ENCODE measurements around the gene INKA2.

The INKA2 gene

DNA sequence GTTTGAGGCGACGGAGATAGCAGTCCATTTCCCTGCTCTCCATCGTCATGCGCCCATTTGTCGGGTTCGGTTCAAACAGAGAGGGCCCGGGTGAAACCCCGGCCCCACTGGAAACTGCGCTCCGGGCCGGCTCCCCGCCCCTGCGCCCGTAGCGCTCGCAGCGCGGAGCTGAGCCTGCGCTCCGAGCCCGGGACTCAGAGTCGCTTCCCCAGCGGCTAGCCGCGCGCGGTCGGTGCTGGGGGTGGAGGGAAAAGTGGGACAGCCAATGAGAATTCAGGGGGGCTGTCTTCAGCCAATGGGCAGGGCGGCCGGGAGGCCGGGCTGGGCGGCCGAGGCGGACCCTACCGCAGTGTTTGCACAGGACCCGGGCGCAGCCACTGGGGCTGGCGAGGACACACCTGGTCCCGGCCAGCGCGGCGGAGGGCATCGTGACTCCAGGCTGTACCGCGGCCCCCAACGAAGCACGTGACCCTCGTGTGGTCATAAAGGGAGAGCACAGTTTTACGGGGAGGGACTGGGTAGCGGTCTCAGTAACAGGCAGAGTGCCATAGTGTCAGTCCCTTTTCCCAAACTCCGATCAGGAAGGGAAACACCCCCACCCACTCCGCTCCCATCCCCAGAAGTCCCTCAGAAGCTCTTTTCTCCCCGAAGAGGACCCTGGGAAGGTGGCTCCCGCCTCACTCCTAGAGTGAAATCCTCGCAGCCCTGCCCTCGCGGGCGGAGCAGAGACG, at the start of gene INKA2:
TSS of gene INKA2 (minus strand) at position 202 of the 731 bp plus-strand sequence. CDS start at position 49, 153 bp downstream.
- TF ChIP-seq, protein P1, sequence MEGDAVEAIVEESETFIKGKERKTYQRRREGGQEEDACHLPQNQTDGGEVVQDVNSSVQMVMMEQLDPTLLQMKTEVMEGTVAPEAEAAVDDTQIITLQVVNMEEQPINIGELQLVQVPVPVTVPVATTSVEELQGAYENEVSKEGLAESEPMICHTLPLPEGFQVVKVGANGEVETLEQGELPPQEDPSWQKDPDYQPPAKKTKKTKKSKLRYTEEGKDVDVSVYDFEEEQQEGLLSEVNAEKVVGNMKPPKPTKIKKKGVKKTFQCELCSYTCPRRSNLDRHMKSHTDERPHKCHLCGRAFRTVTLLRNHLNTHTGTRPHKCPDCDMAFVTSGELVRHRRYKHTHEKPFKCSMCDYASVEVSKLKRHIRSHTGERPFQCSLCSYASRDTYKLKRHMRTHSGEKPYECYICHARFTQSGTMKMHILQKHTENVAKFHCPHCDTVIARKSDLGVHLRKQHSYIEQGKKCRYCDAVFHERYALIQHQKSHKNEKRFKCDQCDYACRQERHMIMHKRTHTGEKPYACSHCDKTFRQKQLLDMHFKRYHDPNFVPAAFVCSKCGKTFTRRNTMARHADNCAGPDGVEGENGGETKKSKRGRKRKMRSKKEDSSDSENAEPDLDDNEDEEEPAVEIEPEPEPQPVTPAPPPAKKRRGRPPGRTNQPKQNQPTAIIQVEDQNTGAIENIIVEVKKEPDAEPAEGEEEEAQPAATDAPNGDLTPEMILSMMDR (conservative IDR thresholded peaks at IDR 0.05; ENCODE audit: low read length) = no peak
- no peak for TF ChIP-seq EZH2phosphoT487 (IDR thresholded peaks at IDR 0.05; ENCODE audit: borderline replicate concordance)
- H3K9me3 ChIP-seq (ENCODE audit: insufficient read depth, low read depth, low read length) = no peaks in the 10 kb centered on the region
- peak within 1 kb of the TSS; percentile 94 for H3K4me2 ChIP-seq (ENCODE audit: low read depth, low read length, poor library complexity, severe bottlenecking)
- no peaks in the 10 kb centered on the region for H4K20me1 ChIP-seq (ENCODE audit: insufficient read depth, low read length, poor library complexity, severe bottlenecking)
- no peaks in the 10 kb centered on the region for H3F3A ChIP-seq (ENCODE audit: low read depth)
- peak within 1 kb of the TSS; percentile 95 for H2AFZ ChIP-seq (ENCODE audit: low read length)
- H3K9me2 ChIP-seq (replicated peaks; ENCODE audit: low read depth, low read length) = no peaks in the 10 kb centered on the region
- H3K4me3 ChIP-seq (ENCODE audit: low read length, poor library complexity, severe bottlenecking) = peak within 1 kb of the TSS; percentile 81
- H3K4me1 ChIP-seq (ENCODE audit: insufficient read depth, low read length, poor library complexity, severe bottlenecking) = peaks cover 30% of the 10 kb centered on the region
- H3K36me3 ChIP-seq (ENCODE audit: insufficient read depth, low read length) = no peaks in the 10 kb centered on the region
- H3K79me2 ChIP-seq (ENCODE audit: insufficient read depth, low read length) = no peaks in the 10 kb centered on the region
- peak within 1 kb of the TSS; percentile 90 for H3K9ac ChIP-seq (ENCODE audit: low read depth, low read length, poor library complexity, severe bottlenecking)
- no peaks in the 10 kb centered on the region for H3K27me3 ChIP-seq (ENCODE audit: insufficient read depth, low read length, poor library complexity, severe bottlenecking)

DNA sequence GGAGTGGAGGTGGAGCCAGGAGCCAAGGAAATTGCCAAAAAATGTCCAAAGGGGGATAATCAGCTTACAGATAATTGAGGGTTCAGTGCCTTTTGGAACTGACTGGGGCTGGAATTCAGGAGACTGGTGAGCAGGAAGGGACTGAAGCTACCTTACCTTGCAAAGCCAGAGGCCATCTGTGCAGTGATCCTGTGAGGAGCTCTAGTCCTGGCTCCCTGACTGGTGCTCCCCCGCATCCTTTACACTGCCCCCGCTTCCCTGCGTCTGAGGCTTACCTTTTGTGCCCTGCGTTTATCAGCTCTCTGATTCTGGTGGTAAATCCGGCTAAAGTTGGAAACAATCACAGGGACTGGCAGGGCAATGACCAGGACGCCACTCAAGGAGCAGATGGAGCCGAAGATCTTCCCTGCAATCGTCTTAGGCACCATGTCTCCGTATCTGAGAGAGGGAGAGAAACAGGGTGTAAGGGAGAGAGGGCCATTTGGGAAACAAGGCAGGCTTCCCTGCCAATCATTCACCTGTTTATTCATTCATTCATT, 47.5 kb upstream of the INKA2 start:
- Histone ChIP-seq H3K79me2 (ENCODE audit: insufficient read depth, low read length) (no peaks in the 10 kb centered on the region), H3K9ac (ENCODE audit: low read depth, low read length, poor library complexity, severe bottlenecking) (no peak overlapping the region), H3K4me1 (ENCODE audit: insufficient read depth, low read length, poor library complexity, severe bottlenecking) (no peaks in the 10 kb centered on the region), H3F3A (ENCODE audit: low read depth) (no peaks in the 10 kb centered on the region), H4K20me1 (ENCODE audit: insufficient read depth, low read length, poor library complexity, severe bottlenecking) (no peaks in the 10 kb centered on the region), H2AFZ (ENCODE audit: low read length) (no peak overlapping the region), H3K9me2 (replicated peaks; ENCODE audit: low read depth, low read length) (no peaks in the 10 kb centered on the region), H3K4me2 (ENCODE audit: low read depth, low read length, poor library complexity, severe bottlenecking) (no peak overlapping the region), H3K27me3 (ENCODE audit: insufficient read depth, low read length, poor library complexity, severe bottlenecking) (no peaks in the 10 kb centered on the region), H3K9me3 (ENCODE audit: insufficient read depth, low read depth, low read length) (no peaks in the 10 kb centered on the region), H3K36me3 (ENCODE audit: insufficient read depth, low read length) (no peaks in the 10 kb centered on the region), H3K4me3 (ENCODE audit: low read length, poor library complexity, severe bottlenecking) (no peak overlapping the region)
- TF ChIP-seq, protein P1 (conservative IDR thresholded peaks at IDR 0.05; ENCODE audit: low read length) = no peak
- no peak for TF ChIP-seq EZH2phosphoT487 (IDR thresholded peaks at IDR 0.05; ENCODE audit: borderline replicate concordance)

DNA sequence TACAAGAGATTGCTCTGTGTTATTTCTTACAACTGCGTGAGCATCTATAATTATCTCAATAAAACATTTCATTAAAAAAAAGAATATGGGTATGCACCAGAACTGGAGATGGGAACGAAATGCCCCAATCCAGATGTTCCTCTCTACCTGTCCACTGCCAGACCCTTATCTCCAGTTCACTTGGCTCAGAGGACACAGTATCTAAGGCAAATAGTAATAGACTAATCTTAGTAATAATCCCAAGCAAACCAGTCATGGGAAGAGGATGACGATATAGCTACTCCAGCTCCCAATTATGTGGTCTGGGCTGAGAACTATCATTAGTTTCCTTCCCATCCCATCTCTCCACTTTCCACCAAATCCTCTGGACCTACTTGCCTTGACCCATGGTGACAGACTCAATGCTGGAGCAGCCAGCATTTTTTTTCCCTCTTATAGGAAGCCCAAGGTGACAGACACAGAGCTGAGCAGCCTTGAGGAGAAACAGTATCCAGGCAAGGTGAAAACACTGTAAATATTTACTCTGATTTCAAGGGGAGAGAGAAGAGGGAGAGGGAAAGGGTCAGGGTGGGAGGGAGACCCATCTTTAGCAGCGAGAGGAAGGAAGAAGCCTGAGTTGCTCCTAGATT, 45.2 kb upstream of the INKA2 start:
- H3K9ac ChIP-seq (ENCODE audit: low read depth, low read length, poor library complexity, severe bottlenecking) = no peak overlapping the region
- H4K20me1 ChIP-seq (ENCODE audit: insufficient read depth, low read length, poor library complexity, severe bottlenecking) = no peaks in the 10 kb centered on the region
- no peaks in the 10 kb centered on the region for H3F3A ChIP-seq (ENCODE audit: low read depth)
- H3K79me2 ChIP-seq (ENCODE audit: insufficient read depth, low read length) = no peaks in the 10 kb centered on the region
- no peaks in the 10 kb centered on the region for H3K36me3 ChIP-seq (ENCODE audit: insufficient read depth, low read length)
- no peaks in the 10 kb centered on the region for H3K9me3 ChIP-seq (ENCODE audit: insufficient read depth, low read depth, low read length)
- no peak overlapping the region for H3K4me2 ChIP-seq (ENCODE audit: low read depth, low read length, poor library complexity, severe bottlenecking)
- H3K4me1 ChIP-seq (ENCODE audit: insufficient read depth, low read length, poor library complexity, severe bottlenecking) = no peaks in the 10 kb centered on the region
- H3K9me2 ChIP-seq (replicated peaks; ENCODE audit: low read depth, low read length) = no peaks in the 10 kb centered on the region
- no peak for TF ChIP-seq EZH2phosphoT487 (IDR thresholded peaks at IDR 0.05; ENCODE audit: borderline replicate concordance)
- TF ChIP-seq, protein P1 (conservative IDR thresholded peaks at IDR 0.05; ENCODE audit: low read length) = peak; percentile 31; the same call in 1 of the 2 replicates
- H2AFZ ChIP-seq (ENCODE audit: low read length) = no peak overlapping the region
- no peak overlapping the region for H3K4me3 ChIP-seq (ENCODE audit: low read length, poor library complexity, severe bottlenecking)
- no peaks in the 10 kb centered on the region for H3K27me3 ChIP-seq (ENCODE audit: insufficient read depth, low read length, poor library complexity, severe bottlenecking)

Measured in Loucy (cell line).